HG02981 (cell line): Measurements from ENCODE around the gene MAMLD1.

ENCODE experiments used
- ATAC-seq: cut with Tn5 transposase; IDR thresholded peaks from one replicate; pipeline ENCODE4 v1.9.1; 2021; ENCODE audit warnings: mild to moderate bottlenecking, moderate library complexity; ENCODE audit not compliant: unreplicated experiment

MAMLD1 gene

DNA sequence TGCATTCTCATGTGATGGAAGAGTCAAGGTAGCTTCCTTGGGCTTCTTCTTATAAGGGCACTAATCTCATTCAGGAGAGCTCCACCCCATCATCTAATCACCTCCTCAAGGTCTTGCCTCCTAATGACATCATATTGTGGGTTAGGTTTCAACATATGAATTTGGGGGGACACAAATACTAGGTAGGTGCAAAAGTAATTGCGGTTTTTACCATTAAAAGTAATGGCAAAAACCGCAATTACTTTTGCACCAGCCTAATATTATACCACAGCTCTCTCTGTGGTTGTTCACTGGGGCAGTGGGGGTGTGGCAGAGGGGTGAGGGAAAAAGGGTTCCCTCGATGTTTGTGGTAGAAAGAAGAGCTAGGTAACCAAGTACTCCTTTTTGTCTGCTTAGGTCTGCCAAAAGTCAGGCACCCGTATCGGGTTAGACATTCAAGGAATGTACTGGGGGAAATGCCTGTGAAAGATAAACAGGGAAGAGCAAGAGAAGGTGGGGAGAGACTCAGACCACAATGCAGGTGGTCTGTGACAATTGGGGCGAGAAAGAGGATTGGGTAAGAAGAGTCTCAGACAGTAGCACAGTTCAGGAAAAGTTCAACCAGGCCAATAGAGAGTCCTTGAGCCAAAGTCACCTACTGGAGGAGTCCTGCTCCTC lies 126.4 kb downstream of the MAMLD1 start:
- no peak for ATAC-seq

DNA sequence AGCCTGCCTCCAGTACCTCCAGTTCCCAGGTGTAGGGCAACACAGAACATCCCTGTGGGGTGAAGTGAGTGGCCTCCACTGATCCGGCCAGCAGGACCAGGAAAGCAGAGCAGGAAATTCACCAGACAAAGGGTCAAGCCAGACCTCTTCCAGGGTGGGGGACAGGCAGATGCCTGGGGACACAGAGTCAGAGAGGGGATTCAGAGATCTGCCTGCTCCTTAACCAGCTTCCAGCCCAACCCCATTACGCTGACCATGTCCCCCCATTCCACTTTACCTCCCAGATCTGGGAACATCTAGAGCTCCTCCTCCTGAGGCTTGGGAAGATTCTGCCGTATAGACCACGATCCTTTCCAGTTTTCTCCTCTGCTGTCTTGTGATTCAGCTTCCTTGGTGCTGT lies 132.4 kb downstream of the MAMLD1 start:
- no peak for ATAC-seq

DNA sequence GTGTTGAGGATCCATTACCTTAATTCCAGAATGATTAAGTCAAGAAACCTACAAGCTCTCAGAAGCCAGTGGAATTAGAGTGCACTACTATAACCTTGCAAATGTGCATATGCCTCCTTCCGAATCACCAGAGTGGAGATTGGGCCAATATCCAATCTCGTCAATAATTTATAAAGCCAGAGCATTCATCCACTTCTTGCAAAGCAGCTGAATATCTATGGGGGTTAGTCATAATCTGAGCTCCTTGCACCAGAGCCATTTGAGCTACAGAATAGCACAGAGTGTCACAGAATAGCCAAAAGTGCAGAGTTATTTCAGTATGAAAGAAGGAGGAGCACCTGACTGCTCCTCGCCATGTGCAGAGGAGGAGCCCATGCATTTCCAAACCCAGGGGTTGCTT lies 136.1 kb downstream of the MAMLD1 start:
- ATAC-seq = no peak

DNA sequence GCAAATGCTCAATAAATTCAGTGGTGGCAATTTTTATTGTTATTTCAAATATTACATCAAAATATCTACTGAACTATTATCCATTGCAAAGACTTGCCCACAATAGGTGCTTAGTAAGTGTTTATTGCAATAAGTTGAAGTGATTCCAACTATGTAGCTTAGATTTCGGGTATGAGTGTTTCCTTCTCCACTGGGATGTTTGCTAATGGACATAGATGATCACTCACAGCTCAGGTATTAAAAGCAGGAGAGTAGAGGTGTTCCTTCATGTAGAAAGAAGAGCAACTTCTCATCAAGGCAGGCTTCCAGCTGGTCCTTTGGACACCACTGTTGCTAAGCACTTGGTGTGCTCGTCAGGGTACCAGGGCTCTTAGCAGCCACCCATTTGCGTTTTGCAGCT lies 139.0 kb downstream of the MAMLD1 start:
- ATAC-seq = no peak

DNA sequence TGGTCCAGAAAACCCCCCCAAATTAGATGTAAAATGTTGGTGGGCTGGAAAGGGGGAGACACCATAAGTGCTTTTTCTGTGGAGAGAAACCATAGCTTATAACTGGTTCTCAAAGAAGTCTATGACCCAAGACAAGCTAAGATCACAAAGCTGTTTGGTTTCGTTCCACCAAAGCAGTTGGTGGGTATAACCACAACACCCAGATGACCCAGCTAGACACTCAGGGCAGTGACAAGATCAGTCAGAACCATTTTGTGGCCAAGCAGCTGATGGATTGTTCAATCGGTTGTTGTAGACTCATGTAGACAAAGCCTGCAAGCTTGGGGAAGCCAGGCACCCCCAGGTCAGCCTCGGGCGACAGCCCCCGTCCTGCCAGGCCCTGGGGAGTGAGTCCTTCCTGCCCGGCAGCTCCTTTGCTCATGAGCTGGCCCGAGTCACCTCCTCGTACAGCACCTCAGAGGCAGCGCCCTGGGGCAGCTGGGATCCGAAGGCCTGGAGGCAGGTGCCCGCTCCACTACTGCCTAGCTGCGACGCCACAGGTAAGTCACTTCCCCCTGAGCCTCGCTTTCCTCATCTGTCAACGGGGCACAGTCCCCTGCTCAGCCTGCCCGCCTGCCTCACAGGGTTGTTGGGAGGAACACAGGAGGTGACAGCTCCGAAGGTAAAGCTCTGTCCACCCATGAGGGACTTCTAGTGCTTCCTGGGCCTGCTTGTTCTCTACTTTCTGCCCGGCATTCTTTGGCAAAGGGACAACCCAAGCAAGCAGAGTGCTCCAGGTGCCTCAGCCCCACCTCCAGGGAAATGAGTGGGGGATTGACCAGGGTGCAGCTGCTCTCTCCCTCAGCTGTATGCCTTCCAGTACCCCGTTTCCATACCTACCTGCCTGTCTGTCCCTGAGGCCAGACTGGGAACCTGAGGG lies 140.1 kb downstream of the MAMLD1 start:
- ATAC-seq = no peak

DNA sequence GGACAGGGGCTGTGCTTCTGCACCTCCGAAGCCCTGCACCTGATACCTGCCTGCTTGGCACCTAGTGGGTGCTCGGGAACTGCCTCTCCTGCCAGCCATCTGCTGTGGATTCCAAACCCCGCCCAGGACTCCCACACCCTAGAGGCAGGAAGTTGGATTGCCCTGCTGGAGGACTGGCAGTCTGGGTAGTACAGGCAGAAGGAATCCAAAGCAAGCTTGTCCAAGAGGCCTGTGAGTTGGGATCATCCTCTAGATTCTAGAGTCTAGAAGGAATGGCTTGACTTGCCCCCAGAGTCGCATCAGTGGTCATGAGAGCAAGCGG lies 140.7 kb downstream of the MAMLD1 start:
- ATAC-seq = no peak

DNA sequence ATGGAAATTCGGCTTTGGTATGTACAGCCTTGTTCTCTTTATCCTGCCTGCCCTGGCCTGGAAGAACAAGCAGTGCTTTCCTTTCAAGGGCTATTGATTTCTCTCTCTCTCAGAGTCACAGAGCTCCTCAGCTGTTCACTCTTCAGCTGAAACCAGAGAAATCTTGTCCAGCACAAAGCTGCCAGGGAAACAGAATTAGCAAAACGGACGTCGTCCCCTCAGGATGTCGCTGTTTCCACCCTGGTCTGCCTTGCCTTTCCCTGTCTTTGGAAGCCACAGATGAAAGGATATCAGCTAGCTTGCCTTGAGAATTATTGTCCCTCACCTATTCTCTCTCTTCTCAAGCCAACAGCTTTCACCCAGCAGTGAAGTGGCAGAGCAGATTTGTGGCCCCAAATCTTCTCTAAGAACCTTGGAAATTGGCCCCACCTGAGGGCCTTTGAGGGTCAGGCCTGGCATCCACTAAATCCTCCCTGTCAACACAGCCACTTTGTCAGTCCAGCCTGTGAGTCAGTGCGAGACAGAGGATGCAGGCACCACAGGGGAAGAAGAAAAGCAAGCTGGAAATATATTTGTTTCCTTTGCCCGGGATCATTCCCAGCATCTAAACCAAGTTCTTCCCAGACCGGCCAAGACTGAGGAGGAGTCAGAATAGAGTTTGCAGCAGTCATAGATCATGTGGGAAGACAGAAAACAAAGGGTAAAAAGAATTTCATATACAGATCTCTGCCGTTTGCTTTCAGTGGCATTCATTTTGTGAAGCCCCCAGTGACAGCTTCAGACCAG lies 141.5 kb downstream of the MAMLD1 start:
- no peak for ATAC-seq

DNA sequence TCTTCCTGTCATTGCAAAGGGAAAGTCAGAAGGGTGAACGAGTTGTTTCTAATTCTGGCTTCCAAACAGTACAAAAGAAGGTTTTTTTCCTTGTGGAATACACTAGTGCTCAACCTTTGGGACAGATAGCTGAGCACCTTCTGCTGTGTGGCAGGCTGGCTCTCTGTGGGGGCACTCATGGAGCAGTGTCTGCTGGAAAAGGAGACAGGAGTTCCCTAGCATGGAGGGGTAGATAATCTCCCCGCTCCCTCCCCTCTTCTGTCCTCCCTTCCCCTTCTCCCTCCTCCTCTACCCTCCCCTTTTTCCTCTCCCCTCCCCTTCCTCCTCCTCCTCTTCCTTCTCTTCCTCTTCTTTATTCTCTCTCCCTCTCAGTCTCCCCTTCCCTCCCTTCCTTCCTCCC lies 142.9 kb downstream of the MAMLD1 start:
- ATAC-seq = no peak

DNA sequence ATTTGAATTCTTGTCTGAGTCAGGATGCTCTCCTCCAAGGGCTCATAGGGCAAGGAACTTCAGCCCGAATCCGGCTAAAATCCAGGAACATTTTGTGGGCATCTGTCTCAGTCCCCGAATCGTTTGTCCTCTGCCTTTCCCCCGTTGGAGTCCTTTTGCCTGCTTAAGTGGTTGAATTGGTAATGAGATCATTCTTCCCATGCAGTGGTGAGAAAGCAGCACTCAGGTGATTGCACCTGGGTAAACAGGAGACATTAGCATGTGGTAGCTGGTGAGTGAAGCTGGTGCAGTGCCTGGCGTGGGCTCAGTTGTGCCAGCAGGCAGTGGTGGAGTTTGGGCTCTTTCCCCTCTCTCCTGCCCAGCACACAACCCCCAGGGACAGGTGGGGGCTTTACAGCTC lies 143.4 kb downstream of the MAMLD1 start:
- no peak for ATAC-seq

DNA sequence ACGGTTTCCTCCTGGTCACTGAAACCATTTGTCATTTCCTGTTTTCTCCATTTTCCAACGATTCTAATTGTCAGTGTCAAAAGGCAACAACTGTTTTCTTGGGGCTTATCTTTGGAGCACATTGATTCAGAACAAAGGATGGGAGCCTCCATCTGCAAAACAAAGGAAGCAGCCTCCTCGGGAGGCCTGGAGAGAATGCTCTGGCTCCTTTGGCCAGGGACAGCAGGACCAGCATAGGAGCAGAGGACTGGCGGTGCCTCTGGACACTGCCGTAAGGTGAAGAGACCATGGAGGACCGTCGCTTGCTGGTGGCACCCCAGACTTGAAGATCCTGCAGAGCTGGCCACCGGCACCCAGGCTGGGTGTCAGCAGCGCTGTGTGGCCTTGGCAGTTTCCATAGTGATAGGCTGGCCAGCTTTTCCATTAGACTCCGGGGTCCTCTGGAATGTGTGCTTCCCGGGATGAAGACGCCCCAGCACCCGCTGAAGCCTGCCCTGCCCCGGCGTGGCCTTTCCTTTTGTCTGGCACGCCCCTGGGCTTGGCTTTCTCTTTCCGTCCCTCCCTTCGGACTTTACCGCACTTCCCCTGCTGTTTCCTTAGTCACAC lies 144.2 kb downstream of the MAMLD1 start:
- no peak for ATAC-seq

DNA sequence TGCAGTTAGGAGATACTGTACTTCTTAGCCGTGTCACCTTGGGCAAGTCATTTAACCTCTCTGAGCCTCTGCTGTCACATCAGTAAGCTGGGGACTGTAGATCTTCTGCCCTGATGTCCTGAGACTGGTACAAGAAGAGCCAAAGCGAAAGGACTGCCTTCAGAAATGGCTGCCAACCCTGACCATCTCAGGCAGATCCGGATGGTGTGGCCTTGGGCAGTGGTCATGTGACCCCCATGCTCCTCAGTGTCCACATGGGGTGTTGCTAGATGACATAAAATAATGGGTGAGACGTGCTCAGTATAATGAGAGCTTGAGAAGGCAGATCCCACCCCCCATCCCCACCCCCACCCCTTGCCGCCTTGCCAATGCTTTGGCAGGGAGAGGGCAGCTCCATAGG lies 144.9 kb downstream of the MAMLD1 start:
- no peak for ATAC-seq

DNA sequence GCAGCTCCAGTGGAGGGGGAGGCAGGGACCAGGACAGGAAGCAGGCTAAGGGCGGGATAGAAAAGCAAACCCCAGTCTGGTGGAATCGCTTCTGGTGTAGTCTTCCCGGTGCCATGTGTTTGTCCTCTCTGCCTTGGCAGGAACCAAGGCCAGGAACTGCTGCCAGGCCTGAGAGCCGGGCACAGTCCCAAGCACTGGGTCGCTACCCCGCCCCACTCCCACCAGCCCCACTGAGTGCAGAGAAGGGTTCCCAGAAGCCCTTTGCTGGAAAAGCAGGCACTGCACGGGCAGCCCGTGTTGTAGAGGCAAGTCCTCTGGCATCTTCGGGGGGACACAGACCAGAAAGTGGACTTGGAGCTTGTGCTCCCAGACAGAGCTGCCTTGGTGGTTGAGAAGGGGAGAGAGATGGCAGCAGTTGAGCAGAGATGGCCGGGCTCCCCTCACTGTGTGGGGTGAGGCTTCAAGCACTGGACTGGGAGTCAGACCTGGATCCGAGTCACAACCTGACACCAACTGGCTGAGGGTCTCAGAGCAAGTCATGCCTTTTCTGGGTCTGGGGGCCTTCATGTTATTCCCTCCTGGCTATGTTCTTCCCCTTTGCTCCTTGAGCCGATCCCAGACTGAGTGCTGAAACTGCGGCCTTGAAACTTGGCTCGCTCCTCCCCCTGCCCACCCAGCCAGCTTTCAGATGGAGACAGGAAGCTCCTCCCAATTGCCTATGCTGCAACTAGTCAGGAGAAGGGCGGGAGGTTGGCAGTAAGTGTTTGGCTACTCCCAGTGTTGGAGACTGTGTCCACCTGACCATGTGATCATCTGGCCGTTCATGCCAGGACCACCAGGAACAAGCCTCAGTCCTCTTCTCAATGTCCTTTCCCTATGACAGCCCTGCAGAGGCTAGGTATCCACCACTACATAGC lies 145.6 kb downstream of the MAMLD1 start:
- no peak for ATAC-seq

DNA sequence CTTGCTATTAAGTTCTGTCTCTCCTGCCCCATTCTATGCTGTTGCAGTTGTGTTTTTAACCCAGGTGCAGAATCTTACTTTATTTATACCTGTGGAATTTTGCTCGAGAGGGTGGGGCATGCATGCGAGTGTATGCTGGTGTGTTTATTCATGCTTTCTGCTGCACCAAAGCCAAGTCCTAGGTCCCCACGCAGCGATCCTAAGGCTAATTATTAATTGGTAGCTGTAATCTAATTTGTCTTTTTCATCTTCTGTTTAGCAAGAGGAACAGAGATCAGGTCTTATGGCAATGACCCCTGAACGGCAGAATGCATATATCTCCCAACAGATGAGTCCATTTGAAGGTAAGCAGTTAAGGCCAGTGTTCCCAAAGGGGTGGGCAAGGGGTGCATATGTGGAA lies 146.6 kb downstream of the MAMLD1 start:
- no peak for ATAC-seq

DNA sequence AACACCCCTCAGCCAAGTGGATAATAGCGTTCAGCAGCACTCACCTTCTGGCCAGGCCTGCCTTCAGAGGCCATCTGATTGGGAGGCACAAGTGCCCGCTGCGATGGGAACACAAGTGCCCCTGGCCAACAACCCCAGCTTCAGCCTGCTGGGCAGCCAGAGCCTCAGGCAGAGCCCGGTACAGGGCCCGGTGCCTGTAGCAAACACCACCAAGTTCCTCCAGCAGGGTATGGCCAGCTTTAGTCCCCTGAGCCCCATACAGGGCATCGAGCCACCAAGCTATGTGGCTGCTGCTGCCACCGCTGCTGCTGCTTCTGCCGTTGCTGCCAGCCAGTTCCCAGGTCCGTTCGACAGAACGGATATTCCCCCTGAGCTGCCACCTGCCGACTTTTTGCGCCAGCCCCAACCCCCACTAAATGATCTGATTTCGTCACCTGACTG lies 149.4 kb downstream of the MAMLD1 start:
- no peak for ATAC-seq

DNA sequence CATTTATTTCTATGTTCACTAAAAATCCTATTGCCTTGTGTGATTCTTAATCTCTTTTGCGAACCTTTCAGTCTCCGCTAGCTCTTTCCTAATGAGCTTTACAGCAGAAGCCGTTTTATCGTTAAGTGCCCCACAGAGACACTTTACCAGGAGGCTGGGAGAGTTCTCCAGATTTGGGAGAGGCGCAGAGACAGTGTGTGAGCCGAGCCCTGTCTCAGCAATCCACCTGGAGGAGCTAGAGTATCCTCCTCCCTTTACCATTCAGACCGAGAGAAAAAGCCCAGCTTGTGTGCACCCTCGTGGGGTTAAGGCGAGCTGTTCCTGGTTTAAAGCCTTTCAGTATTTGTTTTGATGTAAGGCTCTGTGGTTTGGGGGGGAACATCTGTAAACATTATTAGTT lies 150.4 kb downstream of the MAMLD1 start:
- ATAC-seq = no peak

DNA sequence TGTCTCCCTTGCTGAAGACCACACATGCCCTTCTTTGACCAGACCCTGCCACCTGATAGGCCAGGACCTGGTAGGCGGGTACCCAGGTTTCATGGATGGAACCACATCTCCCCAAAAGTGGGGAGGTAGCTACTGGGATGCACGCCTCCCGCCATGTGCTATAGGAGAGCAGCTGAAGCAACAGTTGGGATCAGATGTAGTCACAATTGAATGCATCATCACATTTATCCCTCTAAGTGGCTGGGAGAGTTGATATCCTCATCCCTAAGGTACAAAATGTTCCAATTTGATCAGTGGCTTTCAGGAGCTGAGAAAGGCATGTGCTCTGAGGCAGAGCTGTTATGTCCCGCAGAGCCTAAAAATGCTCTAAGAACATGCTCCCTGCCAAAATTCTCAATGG lies 151.3 kb downstream of the MAMLD1 start:
- ATAC-seq = no peak

DNA sequence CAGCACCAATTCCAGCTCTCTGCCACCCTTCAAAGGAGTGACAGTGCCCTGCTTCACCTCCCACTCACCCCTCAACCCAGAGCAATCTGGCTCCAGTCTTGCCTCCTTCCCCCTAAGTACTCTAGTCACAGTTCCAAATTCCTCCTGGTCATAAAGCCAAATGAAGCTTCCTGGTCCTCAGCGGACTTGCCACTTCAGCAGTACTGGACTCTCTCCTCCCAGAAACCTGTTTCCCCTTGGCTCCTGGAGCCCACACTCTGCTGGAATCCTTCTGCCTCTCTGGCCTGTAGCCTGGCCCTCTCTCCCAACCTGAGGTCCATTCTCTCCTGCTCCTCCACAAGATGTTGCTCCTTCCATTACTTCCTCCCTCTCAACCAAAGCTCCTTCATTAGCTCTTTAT lies 152.7 kb downstream of the MAMLD1 start:
- no peak for ATAC-seq

DNA sequence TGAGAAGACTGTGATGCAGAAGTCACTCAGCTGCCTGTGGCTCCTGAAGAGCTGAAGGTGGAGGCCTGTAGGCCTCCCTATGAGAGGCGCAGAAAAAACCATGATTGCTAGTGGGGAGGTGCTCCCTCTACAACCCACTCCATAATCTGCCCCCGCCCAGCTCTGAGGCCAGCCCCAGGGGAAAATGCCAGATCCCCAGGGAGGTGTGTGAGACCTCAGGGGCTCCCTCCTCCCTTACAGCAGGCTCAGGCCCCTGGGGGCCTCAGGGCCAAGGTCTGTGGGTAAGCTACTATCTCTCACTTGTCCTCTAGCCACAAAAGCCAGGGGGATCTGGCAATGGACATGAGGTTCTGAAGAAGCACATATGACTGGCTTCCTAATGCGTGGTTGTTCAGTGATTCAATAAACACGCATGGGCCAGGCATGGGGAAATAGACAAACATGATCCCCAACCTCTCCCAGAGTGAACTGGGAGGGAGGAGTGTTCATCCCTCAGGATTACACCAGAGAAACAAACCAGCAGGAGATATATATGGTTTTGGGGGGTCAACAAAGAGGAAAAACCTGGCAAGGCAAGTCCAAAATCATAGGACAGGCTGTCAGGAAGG lies 154.3 kb downstream of the MAMLD1 start:
- no peak for ATAC-seq

DNA sequence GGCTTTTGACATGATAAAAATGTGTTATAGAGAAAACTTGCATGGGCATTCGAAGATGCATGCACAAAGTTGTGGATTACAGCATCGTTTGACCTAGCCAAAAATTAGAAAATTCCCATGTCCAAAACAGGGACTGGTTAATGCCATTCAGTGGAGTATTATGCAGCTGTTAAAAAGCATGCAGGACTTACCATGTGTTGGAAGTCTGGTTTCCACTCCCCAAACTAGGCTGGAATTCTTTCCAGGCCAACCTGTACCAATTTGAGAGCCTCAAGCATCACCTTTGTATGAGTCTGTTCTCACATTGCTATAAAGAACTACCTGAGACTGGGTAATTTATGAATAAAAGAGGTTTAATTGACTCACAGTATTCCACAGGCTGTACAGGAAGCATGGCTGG lies 159.4 kb downstream of the MAMLD1 start:
- ATAC-seq = no peak
